ENCODE measurements around the gene ATRIP.
A peak's percentile ranks its signal among the peaks of the same experiment; 100 is the strongest.

DNA sequence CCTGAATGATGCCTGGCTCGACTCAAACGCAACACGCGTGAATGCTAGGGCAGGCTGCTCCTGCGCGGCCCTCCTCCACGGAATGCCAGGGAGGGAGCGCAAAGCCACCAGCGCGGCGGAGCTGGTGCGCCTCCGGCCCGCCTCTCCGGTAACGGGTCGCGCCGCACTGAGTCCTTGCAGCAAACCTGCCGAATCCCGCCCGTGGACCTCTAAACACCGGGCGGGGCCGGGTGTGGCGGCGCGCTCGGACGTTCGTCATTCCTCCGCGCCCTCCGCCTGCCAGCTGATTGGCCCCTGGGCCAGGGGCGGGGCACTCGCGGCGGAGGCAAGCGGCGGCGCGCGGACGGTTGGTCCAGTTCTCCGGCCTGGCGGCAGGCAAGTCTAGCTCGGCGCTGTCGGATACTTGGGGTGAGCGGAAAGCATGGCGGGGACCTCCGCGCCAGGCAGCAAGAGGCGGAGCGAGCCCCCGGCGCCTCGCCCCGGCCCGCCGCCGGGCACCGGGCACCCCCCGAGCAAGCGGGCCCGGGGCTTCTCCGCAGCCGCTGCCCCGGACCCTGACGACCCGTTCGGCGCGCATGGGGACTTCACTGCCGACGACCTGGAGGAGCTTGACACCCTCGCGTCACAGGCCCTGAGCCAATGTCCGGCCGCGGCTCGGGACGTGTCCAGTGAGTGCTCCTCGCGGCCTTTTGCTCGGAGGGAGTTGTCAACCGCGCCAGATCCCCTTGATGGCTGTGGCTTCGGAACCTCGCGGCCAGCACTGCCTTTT lies at the start of gene ATRIP:
- TF ChIP-seq YY1 (tag by site-specific recombination; IDR thresholded peaks at IDR 0.05) (no peak; the same call in 1 of the 2 replicates), CTCF (tag by site-specific recombination; IDR thresholded peaks at IDR 0.05) (no peak), SP7 (tag by site-specific recombination; IDR thresholded peaks at IDR 0.05) (peak; percentile 36; the same call in 1 of the 2 replicates), ZNF140 (tag by site-specific recombination; IDR thresholded peaks at IDR 0.05) (no peak), ZNF19 (tag by site-specific recombination; IDR thresholded peaks at IDR 0.05; ENCODE audit: low read depth) (no peak), ZNF510 (tag by site-specific recombination; IDR thresholded peaks at IDR 0.05; ENCODE audit: insufficient replicate concordance) (no peak)
- TF ChIP-seq, protein P1, sequence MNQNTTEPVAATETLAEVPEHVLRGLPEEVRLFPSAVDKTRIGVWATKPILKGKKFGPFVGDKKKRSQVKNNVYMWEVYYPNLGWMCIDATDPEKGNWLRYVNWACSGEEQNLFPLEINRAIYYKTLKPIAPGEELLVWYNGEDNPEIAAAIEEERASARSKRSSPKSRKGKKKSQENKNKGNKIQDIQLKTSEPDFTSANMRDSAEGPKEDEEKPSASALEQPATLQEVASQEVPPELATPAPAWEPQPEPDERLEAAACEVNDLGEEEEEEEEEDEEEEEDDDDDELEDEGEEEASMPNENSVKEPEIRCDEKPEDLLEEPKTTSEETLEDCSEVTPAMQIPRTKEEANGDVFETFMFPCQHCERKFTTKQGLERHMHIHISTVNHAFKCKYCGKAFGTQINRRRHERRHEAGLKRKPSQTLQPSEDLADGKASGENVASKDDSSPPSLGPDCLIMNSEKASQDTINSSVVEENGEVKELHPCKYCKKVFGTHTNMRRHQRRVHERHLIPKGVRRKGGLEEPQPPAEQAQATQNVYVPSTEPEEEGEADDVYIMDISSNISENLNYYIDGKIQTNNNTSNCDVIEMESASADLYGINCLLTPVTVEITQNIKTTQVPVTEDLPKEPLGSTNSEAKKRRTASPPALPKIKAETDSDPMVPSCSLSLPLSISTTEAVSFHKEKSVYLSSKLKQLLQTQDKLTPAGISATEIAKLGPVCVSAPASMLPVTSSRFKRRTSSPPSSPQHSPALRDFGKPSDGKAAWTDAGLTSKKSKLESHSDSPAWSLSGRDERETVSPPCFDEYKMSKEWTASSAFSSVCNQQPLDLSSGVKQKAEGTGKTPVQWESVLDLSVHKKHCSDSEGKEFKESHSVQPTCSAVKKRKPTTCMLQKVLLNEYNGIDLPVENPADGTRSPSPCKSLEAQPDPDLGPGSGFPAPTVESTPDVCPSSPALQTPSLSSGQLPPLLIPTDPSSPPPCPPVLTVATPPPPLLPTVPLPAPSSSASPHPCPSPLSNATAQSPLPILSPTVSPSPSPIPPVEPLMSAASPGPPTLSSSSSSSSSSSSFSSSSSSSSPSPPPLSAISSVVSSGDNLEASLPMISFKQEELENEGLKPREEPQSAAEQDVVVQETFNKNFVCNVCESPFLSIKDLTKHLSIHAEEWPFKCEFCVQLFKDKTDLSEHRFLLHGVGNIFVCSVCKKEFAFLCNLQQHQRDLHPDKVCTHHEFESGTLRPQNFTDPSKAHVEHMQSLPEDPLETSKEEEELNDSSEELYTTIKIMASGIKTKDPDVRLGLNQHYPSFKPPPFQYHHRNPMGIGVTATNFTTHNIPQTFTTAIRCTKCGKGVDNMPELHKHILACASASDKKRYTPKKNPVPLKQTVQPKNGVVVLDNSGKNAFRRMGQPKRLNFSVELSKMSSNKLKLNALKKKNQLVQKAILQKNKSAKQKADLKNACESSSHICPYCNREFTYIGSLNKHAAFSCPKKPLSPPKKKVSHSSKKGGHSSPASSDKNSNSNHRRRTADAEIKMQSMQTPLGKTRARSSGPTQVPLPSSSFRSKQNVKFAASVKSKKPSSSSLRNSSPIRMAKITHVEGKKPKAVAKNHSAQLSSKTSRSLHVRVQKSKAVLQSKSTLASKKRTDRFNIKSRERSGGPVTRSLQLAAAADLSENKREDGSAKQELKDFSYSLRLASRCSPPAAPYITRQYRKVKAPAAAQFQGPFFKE (tag by site-specific recombination; IDR thresholded peaks at IDR 0.05; ENCODE audit: borderline replicate concordance) = no peak
- TF ChIP-seq, protein P2, sequence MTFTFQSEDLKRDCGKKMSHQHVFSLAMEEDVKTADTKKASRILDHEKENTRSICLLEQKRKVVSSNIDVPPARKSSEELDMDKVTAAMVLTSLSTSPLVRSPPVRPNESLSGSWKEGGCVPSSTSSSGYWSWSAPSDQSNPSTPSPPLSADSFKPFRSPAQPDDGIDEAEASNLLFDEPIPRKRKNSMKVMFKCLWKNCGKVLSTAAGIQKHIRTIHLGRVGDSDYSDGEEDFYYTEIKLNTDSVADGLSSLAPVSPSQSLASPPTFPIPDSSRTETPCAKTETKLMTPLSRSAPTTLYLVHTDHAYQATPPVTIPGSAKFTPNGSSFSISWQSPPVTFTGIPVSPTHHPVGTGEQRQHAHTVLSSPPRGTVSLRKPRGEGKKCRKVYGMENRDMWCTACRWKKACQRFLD (tag by site-specific recombination; IDR thresholded peaks at IDR 0.05) = no peak
